ENCODE data around the gene CAMSAP1.

The CAMSAP1 gene

GRCh38 chr9:135793221-135794056 lies 113.9 kb downstream of the CAMSAP1 start:
- DNase-seq: no peak

- DNase-seq: no peak
Measured at GRCh38 chr9:135792268-135793128, 114.8 kb downstream of the CAMSAP1 start.

GRCh38 chr9:135791431-135792267 lies 115.7 kb downstream of the CAMSAP1 start:
- DNase-seq: no peak

GRCh38 chr9:135790850-135791249 lies 116.5 kb downstream of the CAMSAP1 start:
- no peak for DNase-seq

- DNase-seq: no peak
Measured at GRCh38 chr9:135790356-135790755, 117.0 kb downstream of the CAMSAP1 start.

GRCh38 chr9:135789838-135790291 lies 117.5 kb downstream of the CAMSAP1 start:
- no peak for DNase-seq

GRCh38 chr9:135788576-135789300 lies 118.6 kb downstream of the CAMSAP1 start:
- no peak for DNase-seq

GRCh38 chr9:135787776-135788575 lies 119.4 kb downstream of the CAMSAP1 start:
- no peak for DNase-seq

GRCh38 chr9:135787317-135787716 lies 120.0 kb downstream of the CAMSAP1 start:
- no peak for DNase-seq

- no peak for DNase-seq
Measured at GRCh38 chr9:135786146-135786690, 121.1 kb downstream of the CAMSAP1 start.

GRCh38 chr9:135785013-135785575 lies 122.3 kb downstream of the CAMSAP1 start:
- DNase-seq: no peak

- no peak for DNase-seq
Measured at GRCh38 chr9:135783540-135784245, 123.7 kb downstream of the CAMSAP1 start.

- no peak for DNase-seq
Measured at GRCh38 chr9:135782946-135783345, 124.4 kb downstream of the CAMSAP1 start.

- DNase-seq: no peak
Measured at GRCh38 chr9:135780626-135781025, 126.7 kb downstream of the CAMSAP1 start.

- no peak for DNase-seq
Measured at GRCh38 chr9:135780086-135780485, 127.3 kb downstream of the CAMSAP1 start.

GRCh38 chr9:135779571-135779970 lies 127.8 kb downstream of the CAMSAP1 start:
- DNase-seq: no peak

- no peak for DNase-seq
Measured at GRCh38 chr9:135778421-135778820, 128.9 kb downstream of the CAMSAP1 start.

GRCh38 chr9:135777623-135778177 lies 129.6 kb downstream of the CAMSAP1 start:
- DNase-seq: no peak
